ENCODE data around the gene ACP2.
"Not testable (repeated sequence)": the region's sequence is repeated elsewhere in the genome, so short reads cannot be mapped to it uniquely, and the experiment has no call there.

DNA sequence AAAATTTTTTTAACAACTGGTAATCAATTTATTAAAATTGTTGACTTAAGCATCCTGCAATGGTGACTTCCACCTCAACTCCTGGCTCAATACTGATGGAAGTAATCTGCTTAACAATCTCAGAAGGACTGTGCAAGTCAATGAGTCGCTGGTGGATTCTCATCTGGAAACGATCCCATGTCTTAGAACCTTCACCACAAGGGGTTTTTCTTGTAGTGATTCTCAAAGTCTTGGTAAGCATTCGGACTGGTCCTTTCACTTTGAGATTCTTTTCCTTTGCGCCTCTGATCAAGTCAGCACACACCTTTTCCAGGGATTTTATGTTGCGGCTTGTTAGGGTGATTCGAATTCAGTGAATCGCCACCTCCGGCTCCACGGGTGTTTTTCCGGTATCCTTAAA, 57.5 kb downstream of the ACP2 start:
- not testable (repeated sequence) for TF ChIP-seq MYC (IDR thresholded peaks at IDR 0.05; ENCODE audit: low read depth, low read length); POLR2A (IDR thresholded peaks at IDR 0.05; ENCODE audit: extremely low read depth, insufficient read length)
- TF ChIP-seq, protein P1, sequence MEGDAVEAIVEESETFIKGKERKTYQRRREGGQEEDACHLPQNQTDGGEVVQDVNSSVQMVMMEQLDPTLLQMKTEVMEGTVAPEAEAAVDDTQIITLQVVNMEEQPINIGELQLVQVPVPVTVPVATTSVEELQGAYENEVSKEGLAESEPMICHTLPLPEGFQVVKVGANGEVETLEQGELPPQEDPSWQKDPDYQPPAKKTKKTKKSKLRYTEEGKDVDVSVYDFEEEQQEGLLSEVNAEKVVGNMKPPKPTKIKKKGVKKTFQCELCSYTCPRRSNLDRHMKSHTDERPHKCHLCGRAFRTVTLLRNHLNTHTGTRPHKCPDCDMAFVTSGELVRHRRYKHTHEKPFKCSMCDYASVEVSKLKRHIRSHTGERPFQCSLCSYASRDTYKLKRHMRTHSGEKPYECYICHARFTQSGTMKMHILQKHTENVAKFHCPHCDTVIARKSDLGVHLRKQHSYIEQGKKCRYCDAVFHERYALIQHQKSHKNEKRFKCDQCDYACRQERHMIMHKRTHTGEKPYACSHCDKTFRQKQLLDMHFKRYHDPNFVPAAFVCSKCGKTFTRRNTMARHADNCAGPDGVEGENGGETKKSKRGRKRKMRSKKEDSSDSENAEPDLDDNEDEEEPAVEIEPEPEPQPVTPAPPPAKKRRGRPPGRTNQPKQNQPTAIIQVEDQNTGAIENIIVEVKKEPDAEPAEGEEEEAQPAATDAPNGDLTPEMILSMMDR (IDR thresholded peaks at IDR 0.05; ENCODE audit: low read depth, low read length), result not testable (repeated sequence)

Data from NB4 (cell line).